ENCODE results near the gene CPZ. TPM values are rescaled to one million over a fixed set of nuclear protein-coding genes. Genes with fewer than 3 reads are reported as not detected.
"Not testable (repeated sequence)": the region's sequence is repeated elsewhere in the genome, so short reads cannot be mapped to it uniquely, and the experiment has no call there.

The CPZ gene
- total RNA-seq, 1 experiment from 2014 or later: 26.9 TPM

GRCh38 chr4:8574796-8575370 is 17.7 kb upstream of the CPZ start (continued):
- TF ChIP-seq PRDM15 (CRISPR knock-in tag; IDR thresholded peaks at IDR 0.05): no peak
- TF ChIP-seq ZNF512 (CRISPR knock-in tag; IDR thresholded peaks at IDR 0.05; ENCODE audit: borderline replicate concordance): no peak
- no peak for TF ChIP-seq GABPB1 (CRISPR knock-in tag; IDR thresholded peaks at IDR 0.05)
- TF ChIP-seq ATF1 (CRISPR knock-in tag; IDR thresholded peaks at IDR 0.05): no peak

- H3K27ac Mint-ChIP-seq: peak overlapping the region; percentile 55; the same call in 1 of the 2 replicates
- H3K4me3 Mint-ChIP-seq: no peak overlapping the region
- ChIA-PET POLR2A (no interaction called here), CTCF (no interaction called here)
- peaks cover 37% of the 10 kb centered on the region for H3K4me1 Mint-ChIP-seq
- H3K36me3 Mint-ChIP-seq: no peaks in the 10 kb centered on the region
- no peak for TF ChIP-seq ETV6 (CRISPR knock-in tag; IDR thresholded peaks at IDR 0.05)
- no peak for TF ChIP-seq ZNF425 (CRISPR knock-in tag; conservative IDR thresholded peaks at IDR 0.05)
- TF ChIP-seq CREB1 (CRISPR knock-in tag; IDR thresholded peaks at IDR 0.05): no peak
- TF ChIP-seq FOXK1 (CRISPR knock-in tag; IDR thresholded peaks at IDR 0.05): no peak
- TF ChIP-seq, protein P1, sequence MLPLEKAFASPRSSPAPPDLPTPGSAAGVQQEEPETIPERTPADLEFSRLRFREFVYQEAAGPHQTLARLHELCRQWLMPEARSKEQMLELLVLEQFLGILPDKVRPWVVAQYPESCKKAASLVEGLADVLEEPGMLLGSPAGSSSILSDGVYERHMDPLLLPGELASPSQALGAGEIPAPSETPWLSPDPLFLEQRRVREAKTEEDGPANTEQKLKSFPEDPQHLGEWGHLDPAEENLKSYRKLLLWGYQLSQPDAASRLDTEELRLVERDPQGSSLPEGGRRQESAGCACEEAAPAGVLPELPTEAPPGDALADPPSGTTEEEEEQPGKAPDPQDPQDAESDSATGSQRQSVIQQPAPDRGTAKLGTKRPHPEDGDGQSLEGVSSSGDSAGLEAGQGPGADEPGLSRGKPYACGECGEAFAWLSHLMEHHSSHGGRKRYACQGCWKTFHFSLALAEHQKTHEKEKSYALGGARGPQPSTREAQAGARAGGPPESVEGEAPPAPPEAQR (CRISPR knock-in tag; IDR thresholded peaks at IDR 0.05): no peak
- TF ChIP-seq, protein P2, sequence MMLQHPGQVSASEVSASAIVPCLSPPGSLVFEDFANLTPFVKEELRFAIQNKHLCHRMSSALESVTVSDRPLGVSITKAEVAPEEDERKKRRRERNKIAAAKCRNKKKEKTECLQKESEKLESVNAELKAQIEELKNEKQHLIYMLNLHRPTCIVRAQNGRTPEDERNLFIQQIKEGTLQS (CRISPR knock-in tag; conservative IDR thresholded peaks at IDR 0.05): no peak
- TF ChIP-seq ZNF512 (CRISPR knock-in tag; IDR thresholded peaks at IDR 0.05; ENCODE audit: borderline replicate concordance): no peak
- TF ChIP-seq, protein P3, sequence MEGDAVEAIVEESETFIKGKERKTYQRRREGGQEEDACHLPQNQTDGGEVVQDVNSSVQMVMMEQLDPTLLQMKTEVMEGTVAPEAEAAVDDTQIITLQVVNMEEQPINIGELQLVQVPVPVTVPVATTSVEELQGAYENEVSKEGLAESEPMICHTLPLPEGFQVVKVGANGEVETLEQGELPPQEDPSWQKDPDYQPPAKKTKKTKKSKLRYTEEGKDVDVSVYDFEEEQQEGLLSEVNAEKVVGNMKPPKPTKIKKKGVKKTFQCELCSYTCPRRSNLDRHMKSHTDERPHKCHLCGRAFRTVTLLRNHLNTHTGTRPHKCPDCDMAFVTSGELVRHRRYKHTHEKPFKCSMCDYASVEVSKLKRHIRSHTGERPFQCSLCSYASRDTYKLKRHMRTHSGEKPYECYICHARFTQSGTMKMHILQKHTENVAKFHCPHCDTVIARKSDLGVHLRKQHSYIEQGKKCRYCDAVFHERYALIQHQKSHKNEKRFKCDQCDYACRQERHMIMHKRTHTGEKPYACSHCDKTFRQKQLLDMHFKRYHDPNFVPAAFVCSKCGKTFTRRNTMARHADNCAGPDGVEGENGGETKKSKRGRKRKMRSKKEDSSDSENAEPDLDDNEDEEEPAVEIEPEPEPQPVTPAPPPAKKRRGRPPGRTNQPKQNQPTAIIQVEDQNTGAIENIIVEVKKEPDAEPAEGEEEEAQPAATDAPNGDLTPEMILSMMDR (IDR thresholded peaks at IDR 0.05): no peak
- TF ChIP-seq HMGA2 (CRISPR knock-in tag; IDR thresholded peaks at IDR 0.05): no peak
- TF ChIP-seq NFE2L1 (CRISPR knock-in tag; IDR thresholded peaks at IDR 0.05): no peak
- ATAC-seq (no peak), DNase-seq (ENCODE audit: low spot score) (no peak)
- peaks cover 18% of the 10 kb centered on the region for H3K27me3 Mint-ChIP-seq (ENCODE audit: low read depth)
- H3K9me3 Mint-ChIP-seq: no peaks in the 10 kb centered on the region
These were observed 17.1 kb upstream of the CPZ start for GRCh38 chr4:8575457-8575856.

DNA sequence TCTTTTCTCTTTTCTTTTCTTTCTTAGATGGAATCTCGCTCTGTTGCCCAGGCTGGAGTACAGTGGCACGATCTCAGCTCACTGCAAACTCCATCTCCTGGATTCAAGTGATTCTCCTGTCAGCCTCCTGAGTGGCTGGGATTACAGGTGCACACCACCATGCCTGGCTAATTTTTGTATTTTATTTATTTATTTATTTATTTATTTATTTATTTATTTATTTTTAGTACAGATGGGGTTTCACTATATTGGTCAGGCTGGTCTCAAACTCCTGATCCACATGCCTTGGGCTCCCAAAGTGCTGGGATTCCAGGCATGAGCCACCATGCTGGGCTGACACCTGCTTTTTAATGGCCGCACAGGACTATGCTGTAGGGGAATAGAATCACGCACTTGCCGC is 16.0 kb upstream of the CPZ start:
- Mint-ChIP-seq H3K27me3 (ENCODE audit: low read depth) (peaks cover 27% of the 10 kb centered on the region), H3K4me1 (peaks cover 37% of the 10 kb centered on the region)
- H3K36me3 Mint-ChIP-seq; POLR2A ChIA-PET; H3K4me3 Mint-ChIP-seq; DNase-seq (ENCODE audit: low spot score); ATAC-seq; H3K9me3 Mint-ChIP-seq; H3K27ac Mint-ChIP-seq: not testable (repeated sequence)
- CTCF ChIA-PET: interaction anchor here (1.9 kb wide), 1 partner anchor 31 kb away, joined by 6 read pairs; no protein-coding TSS in a partner anchor
